ENCODE results near the gene FDXR. TPM values are rescaled to one million over a fixed set of nuclear protein-coding genes. Genes with fewer than 3 reads are reported as not detected.

FDXR gene
- polyA plus RNA-seq, 1 donor from 2014 or later, result 14.4 TPM

- H3K79me2 ChIP-seq (replicated peaks; ENCODE audit: insufficient read depth, low read length), result no peaks in the 10 kb centered on the region
- H3K9ac ChIP-seq (ENCODE audit: low read length), result no peak overlapping the region
- H3K27me3 ChIP-seq (ENCODE audit: insufficient read depth, low read depth, low read length), result no peaks in the 10 kb centered on the region
- no peaks in the 10 kb centered on the region for H3K9me2 ChIP-seq (ENCODE audit: insufficient read depth, low read length)
- H3F3A ChIP-seq (ENCODE audit: insufficient read depth, low read length, poor library complexity, severe bottlenecking), result no peaks in the 10 kb centered on the region
- no peak overlapping the region for H3K27ac ChIP-seq (ENCODE audit: low read length)
- no peaks in the 10 kb centered on the region for H4K20me1 ChIP-seq (ENCODE audit: insufficient read depth)
- TF ChIP-seq EP300 (conservative IDR thresholded peaks at IDR 0.05; ENCODE audit: poor library complexity, severe bottlenecking), result no peak
- H3K36me3 ChIP-seq (ENCODE audit: insufficient read depth, low read length), result no peaks in the 10 kb centered on the region
- no peaks in the 10 kb centered on the region for H3K9me3 ChIP-seq (ENCODE audit: low read length)
- H2AFZ ChIP-seq (ENCODE audit: low read depth, low read length), result no peak overlapping the region
- no peak overlapping the region for H3K4me2 ChIP-seq (ENCODE audit: low read length)
- no peak overlapping the region for H3K4me3 ChIP-seq (ENCODE audit: low read length)
Observed at GRCh38 chr17:74875977-74876593, 3.3 kb upstream of the FDXR start.

- Histone ChIP-seq H3K9me3 (ENCODE audit: low read length) (no peaks in the 10 kb centered on the region), H4K20me1 (ENCODE audit: insufficient read depth) (no peaks in the 10 kb centered on the region), H3K9me2 (ENCODE audit: insufficient read depth, low read length) (no peaks in the 10 kb centered on the region), H3K9ac (ENCODE audit: low read length) (no peak overlapping the region), H3K36me3 (ENCODE audit: insufficient read depth, low read length) (no peaks in the 10 kb centered on the region), H2AFZ (ENCODE audit: low read depth, low read length) (no peak overlapping the region), H3K4me2 (ENCODE audit: low read length) (no peak overlapping the region), H3K4me3 (ENCODE audit: low read length) (no peak overlapping the region), H3K27me3 (ENCODE audit: insufficient read depth, low read depth, low read length) (no peaks in the 10 kb centered on the region), H3K27ac (ENCODE audit: low read length) (no peak overlapping the region), H3F3A (ENCODE audit: insufficient read depth, low read length, poor library complexity, severe bottlenecking) (no peaks in the 10 kb centered on the region), H3K79me2 (replicated peaks; ENCODE audit: insufficient read depth, low read length) (no peaks in the 10 kb centered on the region)
- no peak for TF ChIP-seq REST (IDR thresholded peaks at IDR 0.05; ENCODE audit: borderline replicate concordance)
- TF ChIP-seq POLR2AphosphoS5 (IDR thresholded peaks at IDR 0.05), result no peak
- TF ChIP-seq EP300 (conservative IDR thresholded peaks at IDR 0.05; ENCODE audit: poor library complexity, severe bottlenecking), result no peak
- TF ChIP-seq RAD21 (conservative IDR thresholded peaks at IDR 0.05), result no peak
- no peak for TF ChIP-seq SMC3 (conservative IDR thresholded peaks at IDR 0.05; ENCODE audit: poor library complexity)
- no peak for TF ChIP-seq TAF1 (IDR thresholded peaks at IDR 0.05; ENCODE audit: low read depth)
- no peak for TF ChIP-seq MXI1 (conservative IDR thresholded peaks at IDR 0.05; ENCODE audit: poor library complexity, severe bottlenecking)
- no peak for TF ChIP-seq CTCF (IDR thresholded peaks at IDR 0.05; ENCODE audit: poor library complexity, severe bottlenecking)
- no peak for TF ChIP-seq EZH2 (IDR thresholded peaks at IDR 0.05; ENCODE audit: borderline replicate concordance, insufficient read depth, low read length, poor library complexity, severe bottlenecking)
Observed at GRCh38 chr17:74875155-74875976, 2.6 kb upstream of the FDXR start.

Data from neural cell (in vitro differentiated cells).